HepG2 (cell line): Measurements from ENCODE around the gene PKP1. TPM values are rescaled to one million over a fixed set of nuclear protein-coding genes. Genes with fewer than 3 reads are reported as not detected.

Experiments used
- ATAC-seq: fragments of 200-7000 bp; cut with Tn5 transposase; 3 replicates; pipeline ENCODE4 v1.9.1; 2020; ENCODE audit warnings: mild to moderate bottlenecking, moderate library complexity
- BruUV-seq: library from RNA; stranded (reverse); fragments of 400-500 nt; replicated peaks from 2 replicates; lab custom pipeline; 2021; lab: Mats Ljungman, UMichigan
- CTCF ChIA-PET: fragments of 300-600 bp; formaldehyde crosslinking; extraction: SDS; loops from one replicate; lab custom pipeline; 2021; ENCODE audit warnings: low total read pairs, inconsistent platforms, low intra/inter-chr PET ratio; lab: Yijun Ruan, JAX
- POLR2A ChIA-PET: fragments of 350-600 bp; sonication (Branson Sonifier 250); formaldehyde crosslinking; loops from one replicate; lab custom pipeline; 2020; ENCODE audit warnings: antibody characterized with exemption, inconsistent platforms; lab: Yijun Ruan, JAX
- DNase-seq: peaks from one replicate; pipeline ENCODE4 v3.0.0-alpha.2; 2015; ENCODE audit warnings: low spot score
- FAIRE-seq: peaks from 3 replicates; lab custom pipeline; 2011; peaks lifted over from hg19 to GRCh38; lab: Jason Lieb, UNC
- H2AFZ ChIP-seq: one replicate; pipeline ENCODE4 v1.6.1; 2011; ENCODE audit warnings: low read length, inconsistent platforms
- H3K27ac ChIP-seq: fragments of 300-600 bp; 3 replicates; pipeline ENCODE4 v1.8.0; 2011; ENCODE audit warnings: mixed run types, mild to moderate bottlenecking, mixed read lengths, low read length, inconsistent platforms; ENCODE audit not compliant: insufficient read depth; ENCODE audit errors: extremely low read length
- H3K27me3 ChIP-seq, 2 experiments: fragments of 200-600 bp in 1 of 2; 2 replicates in 1 of 2; 3 replicates in 1 of 2; pipeline versions ENCODE4 v1.6.0 to v1.8.0; 2011; ENCODE audit warnings: low read length in 2 of 2, mild to moderate bottlenecking in 2 of 2, moderate library complexity in 2 of 2, inconsistent platforms in 1 of 2; ENCODE audit not compliant: insufficient read depth in 2 of 2, control insufficient read depth in 1 of 2
- H3K36me3 ChIP-seq, 2 experiments: fragments of 200-600 bp in 1 of 2; replicated peaks in 1 of 2; 2 replicates in 1 of 2; 3 replicates in 1 of 2; pipeline versions ENCODE4 v1.5.1 to v1.8.0; 2011; ENCODE audit warnings: low read length in 2 of 2, inconsistent platforms in 1 of 2; ENCODE audit not compliant: insufficient read depth in 2 of 2, control insufficient read depth in 1 of 2
- H3K4me1 ChIP-seq: 2 replicates; pipeline ENCODE4 v1.5.1; 2012; ENCODE audit warnings: low read length, inconsistent platforms; ENCODE audit not compliant: insufficient read depth
- H3K4me2 ChIP-seq: 2 replicates; pipeline ENCODE4 v1.6.0; 2011; ENCODE audit warnings: low read depth, low read length, inconsistent platforms
- H3K4me3 ChIP-seq, 3 experiments: fragments of 200-600 bp in 1 of 3; sonication (generic), shearing (Covaris generic) in 1 of 3; replicated peaks in 1 of 3; 2 replicates each; pipeline ENCODE4 v1.5.1; 2011 to 2016; ENCODE audit warnings: low read length in 3 of 3, inconsistent platforms in 2 of 3, low read depth in 2 of 3, mild to moderate bottlenecking in 2 of 3, control low read depth in 1 of 3, mixed read lengths in 1 of 3; ENCODE audit not compliant: insufficient read depth in 1 of 3
- H3K79me2 ChIP-seq: one replicate; pipeline ENCODE4 v1.6.1; 2011; ENCODE audit warnings: low read length, inconsistent platforms; ENCODE audit not compliant: insufficient read depth
- H3K9ac ChIP-seq: 2 replicates; pipeline ENCODE4 v1.6.0; 2011; ENCODE audit warnings: mild to moderate bottlenecking, low read depth, low read length, inconsistent platforms; ENCODE audit not compliant: insufficient read depth
- H3K9me3 ChIP-seq: 2 replicates; pipeline ENCODE4 v1.5.1; 2012; ENCODE audit warnings: mild to moderate bottlenecking, low read length
- H4K20me1 ChIP-seq: 2 replicates; pipeline ENCODE4 v1.6.0; 2011; ENCODE audit warnings: inconsistent platforms, mild to moderate bottlenecking, low read length, moderate library complexity; ENCODE audit not compliant: insufficient read depth
- ARNT2 ChIP-seq: sonication (generic); formaldehyde crosslinking; IDR thresholded peaks from 2 replicates; pipeline ENCODE4 v1.8.0; 2022; ENCODE audit warnings: mild to moderate bottlenecking, low read depth, missing genetic modification reagents, moderate library complexity
- CC2D1A ChIP-seq: sonication (generic); formaldehyde crosslinking; IDR thresholded peaks from 2 replicates; pipeline ENCODE4 v1.8.1; 2023; ENCODE audit warnings: mild to moderate bottlenecking, missing genetic modification reagents
- CEBPB ChIP-seq: IDR thresholded peaks from 2 replicates; pipeline ENCODE4 v1.6.1; 2011; ENCODE audit warnings: low read depth, low read length, improper control_type of control experiment, borderline replicate concordance
- CHCHD3 ChIP-seq: sonication (generic); formaldehyde crosslinking; IDR thresholded peaks from 2 replicates; pipeline ENCODE4 v1.8.0; 2022; ENCODE audit warnings: mild to moderate bottlenecking, missing genetic modification reagents, moderate library complexity
- KLF9 ChIP-seq: IDR thresholded peaks from 2 replicates; pipeline ENCODE4 v1.6.1; 2016; ENCODE audit warnings: low read depth
- MYC ChIP-seq: sonication (generic); formaldehyde crosslinking; IDR thresholded peaks from 2 replicates; pipeline ENCODE4 v1.9.0; 2021; ENCODE audit warnings: missing genetic modification reagents, borderline replicate concordance
- PAX8 ChIP-seq: sonication (generic); formaldehyde crosslinking; IDR thresholded peaks from 2 replicates; pipeline ENCODE4 v1.8.0; 2022; ENCODE audit warnings: mild to moderate bottlenecking, missing genetic modification reagents, borderline replicate concordance
- SNRNP70 ChIP-seq: fragments of 200-400 bp; formaldehyde crosslinking; IDR thresholded peaks from 2 replicates; pipeline ENCODE4 v1.6.1; 2017; ENCODE audit warnings: mild to moderate bottlenecking, low read depth, low read length, moderate library complexity
- TBP ChIP-seq: sonication (generic); formaldehyde crosslinking; IDR thresholded peaks from 2 replicates; pipeline ENCODE4 v1.5.0; 2020; ENCODE audit warnings: missing genetic modification reagents
- U2AF1 ChIP-seq: fragments of 200-400 bp; formaldehyde crosslinking; optimal IDR thresholded peaks from 2 replicates; pipeline ENCODE3; 2017; ENCODE audit warnings: mild to moderate bottlenecking, low read depth, low read length
- ZNF430 ChIP-seq: sonication (generic); formaldehyde crosslinking; IDR thresholded peaks from 2 replicates; pipeline ENCODE4 v1.9.0; 2021; ENCODE audit warnings: mild to moderate bottlenecking, missing genetic modification reagents
- ZNF451 ChIP-seq: sonication (generic); formaldehyde crosslinking; IDR thresholded peaks from 2 replicates; pipeline ENCODE4 v1.5.0; 2020; ENCODE audit warnings: mild to moderate bottlenecking, missing genetic modification reagents
- whole genome bisulfite sequencing: methylation state at CpG from one replicate; pipeline ENCODE4 v1.1.6; 2017; ENCODE audit warnings: low lambda C conversion rate; 5-methylcytosine and 5-hydroxymethylcytosine counted together
- in situ Hi-C: cut with HindIII; loops from 2 replicates; pipeline ENCODE4 v1.10.0; 2017; ENCODE audit warnings: low pct_unique_long_range_greater_than_20kb; ENCODE audit not compliant: extremely low pct_ligation_motif_present
- intact Hi-C: fragments of 100-400 bp; cut with micrococcal nuclease; formaldehyde crosslinking; loops from one replicate; pipeline ENCODE4 v1.10.0; 2022; ENCODE audit not compliant: unreplicated experiment
- polyA plus RNA-seq, 8 experiments: library from polyadenylated mRNA; depleted of rRNA in 3 of 8; stranded (reverse) in 7 of 8; unstranded in 1 of 8; fragments of >200 nt; fragmentation: Illumina TruSeq in 4 of 8; extraction: Trizol in 4 of 8; gene quantifications; 2 replicates each; pipeline versions ENCODE4 v1.2.1 to v1.2.3, GENCODE V29; 2011 to 2016; ENCODE audit warnings: low read depth in 4 of 8, missing spikeins in 1 of 8, mixed read lengths in 1 of 8; ENCODE audit not compliant: insufficient read depth in 1 of 8
- total RNA-seq, 5 experiments: library from RNA; depleted of rRNA; stranded (reverse); fragments of >200 nt; fragmentation: Illumina TruSeq; extraction: Trizol; gene quantifications; 2 replicates each; pipeline ENCODE4 v1.2.3, GENCODE V29; 2016; ENCODE audit warnings: low read depth in 1 of 5
- TF ChIP-seq, protein P1 (sequence below): sonication (generic); formaldehyde crosslinking; IDR thresholded peaks from 2 replicates; pipeline ENCODE4 v1.4.0; 2020; ENCODE audit warnings: missing genetic modification reagents
- TF ChIP-seq, protein P2 (sequence below): sonication (generic); formaldehyde crosslinking; IDR thresholded peaks from 2 replicates; pipeline ENCODE4 v1.5.0; 2020; ENCODE audit warnings: mild to moderate bottlenecking, missing genetic modification reagents

The PKP1 gene
- total and polyA plus RNA-seq, 2 of the 13 experiments (the other 11 are each of a cell fraction or from before 2014, with no cell fraction given): not detected

DNA sequence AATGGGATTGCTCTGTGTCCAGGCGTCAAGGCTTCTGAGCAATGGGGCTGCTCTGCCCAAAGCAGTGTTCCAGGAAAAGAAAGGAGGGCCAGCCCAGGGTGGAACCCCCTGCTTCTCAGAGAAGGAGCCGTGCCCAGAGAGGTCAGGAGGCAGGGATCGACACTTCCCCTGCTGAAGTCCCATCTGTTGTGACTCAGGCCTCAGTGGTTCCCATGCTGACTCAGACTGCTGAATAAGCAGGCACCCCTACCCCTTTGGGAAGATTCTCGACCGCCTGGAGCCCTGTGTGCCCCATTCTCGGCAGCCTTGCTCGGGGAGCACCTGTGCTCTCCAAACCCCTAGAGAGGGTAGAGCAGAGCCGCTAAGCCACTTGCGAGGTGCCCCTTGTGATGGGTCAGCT, 23.9 kb downstream of the PKP1 start:
- ChIA-PET POLR2A (no interaction called here), CTCF (no interaction called here)
- Histone ChIP-seq H3K36me3 (no peaks in the 10 kb centered on the region), H3K9me3 (no peaks in the 10 kb centered on the region), H2AFZ (no peak overlapping the region), H3K4me3 (no peak overlapping the region), H3K27ac (no peak overlapping the region), H3K4me2 (no peak overlapping the region), H3K9ac (no peak overlapping the region), H3K79me2 (no peaks in the 10 kb centered on the region), H3K4me1 (peaks cover 10% of the 10 kb centered on the region), H3K27me3 (peaks cover 1 to 13% of the 10 kb centered on the region in 2 experiments; a peak in 2 of 5 replicates), H4K20me1 (no peaks in the 10 kb centered on the region)
- in situ Hi-C loops (no loop called here), intact Hi-C loops (no loop called here)
- WGBS: 40% methylated on average over 1 of the region's 9 CpGs
- no peak for ATAC-seq
- TF ChIP-seq CEBPB (no peak), MYC (no peak), ZNF451 (no peak), SNRNP70 (no peak), ARNT2 (CRISPR knock-in tag) (no peak), KLF9 (CRISPR knock-in tag) (no peak), U2AF1 (no peak), PAX8 (CRISPR knock-in tag) (no peak), CC2D1A (CRISPR knock-in tag) (no peak), CHCHD3 (no peak), ZNF430 (CRISPR knock-in tag) (no peak), TBP (CRISPR knock-in tag) (no peak)
- TF ChIP-seq, protein P1, sequence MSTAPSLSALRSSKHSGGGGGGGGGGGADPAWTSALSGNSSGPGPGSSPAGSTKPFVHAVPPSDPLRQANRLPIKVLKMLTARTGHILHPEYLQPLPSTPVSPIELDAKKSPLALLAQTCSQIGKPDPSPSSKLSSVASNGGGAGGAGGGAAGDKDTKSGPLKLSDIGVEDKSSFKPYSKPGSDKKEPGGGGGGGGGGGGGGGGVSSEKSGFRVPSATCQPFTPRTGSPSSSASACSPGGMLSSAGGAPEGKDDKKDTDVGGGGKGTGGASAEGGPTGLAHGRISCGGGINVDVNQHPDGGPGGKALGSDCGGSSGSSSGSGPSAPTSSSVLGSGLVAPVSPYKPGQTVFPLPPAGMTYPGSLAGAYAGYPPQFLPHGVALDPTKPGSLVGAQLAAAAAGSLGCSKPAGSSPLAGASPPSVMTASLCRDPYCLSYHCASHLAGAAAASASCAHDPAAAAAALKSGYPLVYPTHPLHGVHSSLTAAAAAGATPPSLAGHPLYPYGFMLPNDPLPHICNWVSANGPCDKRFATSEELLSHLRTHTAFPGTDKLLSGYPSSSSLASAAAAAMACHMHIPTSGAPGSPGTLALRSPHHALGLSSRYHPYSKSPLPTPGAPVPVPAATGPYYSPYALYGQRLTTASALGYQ (CRISPR knock-in tag): no peak
- TF ChIP-seq, protein P2, sequence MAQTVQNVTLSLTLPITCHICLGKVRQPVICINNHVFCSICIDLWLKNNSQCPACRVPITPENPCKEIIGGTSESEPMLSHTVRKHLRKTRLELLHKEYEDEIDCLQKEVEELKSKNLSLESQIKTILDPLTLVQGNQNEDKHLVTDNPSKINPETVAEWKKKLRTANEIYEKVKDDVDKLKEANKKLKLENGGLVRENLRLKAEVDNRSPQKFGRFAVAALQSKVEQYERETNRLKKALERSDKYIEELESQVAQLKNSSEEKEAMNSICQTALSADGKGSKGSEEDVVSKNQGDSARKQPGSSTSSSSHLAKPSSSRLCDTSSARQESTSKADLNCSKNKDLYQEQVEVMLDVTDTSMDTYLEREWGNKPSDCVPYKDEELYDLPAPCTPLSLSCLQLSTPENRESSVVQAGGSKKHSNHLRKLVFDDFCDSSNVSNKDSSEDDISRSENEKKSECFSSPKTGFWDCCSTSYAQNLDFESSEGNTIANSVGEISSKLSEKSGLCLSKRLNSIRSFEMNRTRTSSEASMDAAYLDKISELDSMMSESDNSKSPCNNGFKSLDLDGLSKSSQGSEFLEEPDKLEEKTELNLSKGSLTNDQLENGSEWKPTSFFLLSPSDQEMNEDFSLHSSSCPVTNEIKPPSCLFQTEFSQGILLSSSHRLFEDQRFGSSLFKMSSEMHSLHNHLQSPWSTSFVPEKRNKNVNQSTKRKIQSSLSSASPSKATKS (CRISPR knock-in tag): no peak
- BruUV-seq: no TSS peak
- DNase-seq: no peak
- no peak for FAIRE-seq
